GM19395 (cell line): ENCODE data around the gene ARMC7.

ENCODE experiments used
- ATAC-seq: cut with Tn5 transposase; IDR thresholded peaks from one replicate; pipeline ENCODE4 v1.9.1; 2021; ENCODE audit warnings: mild to moderate bottlenecking, moderate library complexity; ENCODE audit not compliant: unreplicated experiment

ARMC7 gene

DNA sequence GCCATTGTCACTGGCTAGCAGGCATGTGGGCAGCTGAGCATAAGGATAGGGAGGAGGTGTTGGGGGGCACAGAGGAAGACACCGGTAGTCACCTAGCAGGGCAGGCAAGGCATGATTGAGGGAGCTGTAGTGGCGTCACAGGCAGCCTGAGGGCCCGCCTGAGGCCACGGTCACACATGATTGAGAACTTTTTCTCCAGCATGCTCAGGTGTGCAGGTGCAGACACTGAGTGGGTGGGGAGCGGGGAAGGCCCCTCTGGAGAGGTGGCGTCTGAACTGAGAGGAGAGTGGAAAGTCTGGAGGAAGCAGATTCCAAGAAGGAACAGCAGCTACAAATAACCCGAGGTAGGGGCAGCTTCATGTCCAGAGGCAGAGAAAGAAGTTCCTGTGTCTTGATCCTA is 10.9 kb upstream of the ARMC7 start:
- ATAC-seq, result no peak

DNA sequence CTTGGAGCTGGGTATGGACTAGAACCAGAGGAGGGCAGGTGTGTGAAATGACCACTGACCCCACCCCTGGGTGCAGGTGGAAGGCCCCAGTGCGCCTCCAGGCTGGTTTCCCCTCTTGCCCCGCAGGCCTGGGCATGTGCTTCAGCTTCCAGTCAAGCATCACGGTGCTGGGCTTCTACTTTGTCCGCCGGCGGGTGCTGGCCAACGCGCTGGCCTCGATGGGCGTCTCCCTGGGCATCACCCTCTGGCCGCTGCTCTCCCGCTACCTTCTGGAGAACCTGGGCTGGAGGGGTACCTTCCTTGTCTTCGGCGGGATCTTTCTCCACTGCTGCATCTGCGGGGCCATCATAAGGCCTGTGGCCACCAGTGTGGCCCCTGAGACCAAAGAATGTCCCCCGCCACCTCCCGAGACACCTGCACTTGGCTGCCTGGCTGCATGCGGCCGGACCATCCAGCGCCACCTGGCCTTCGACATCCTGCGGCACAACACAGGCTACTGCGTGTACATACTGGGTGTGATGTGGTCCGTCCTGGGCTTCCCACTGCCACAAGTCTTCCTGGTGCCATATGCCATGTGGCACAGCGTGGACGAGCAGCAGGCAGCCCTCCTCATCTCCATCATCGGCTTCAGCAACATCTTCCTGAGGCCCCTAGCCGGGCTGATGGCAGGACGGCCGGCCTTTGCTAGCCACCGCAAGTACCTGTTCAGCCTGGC is 9.7 kb upstream of the ARMC7 start:
- ATAC-seq, result no peak

DNA sequence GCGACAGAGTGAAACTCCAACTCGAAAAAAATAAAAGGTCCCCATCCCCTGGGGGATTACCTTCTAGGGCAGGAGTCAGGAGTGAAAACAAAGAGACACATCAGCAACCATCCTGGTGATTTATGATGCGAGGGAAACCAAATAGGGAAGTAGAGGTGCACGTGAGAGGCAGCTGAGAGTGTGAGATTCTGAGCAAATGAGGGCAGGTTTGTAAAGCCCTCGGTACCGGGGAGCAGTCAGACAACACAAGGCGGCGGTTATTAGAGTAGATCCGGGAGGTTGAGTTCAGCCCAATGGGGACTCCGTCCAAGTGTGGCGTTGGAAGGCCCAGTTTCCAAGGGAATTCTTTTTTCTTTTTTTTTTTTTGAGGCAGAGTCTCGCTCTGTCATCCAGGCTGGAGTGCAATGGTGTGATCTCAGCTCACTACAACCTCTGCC is 7.4 kb upstream of the ARMC7 start:
- no peak for ATAC-seq

GRCh38 chr17:75103601-75104554 is 5.9 kb upstream of the ARMC7 start:
- no peak for ATAC-seq

- ATAC-seq, result no peak
Observed at GRCh38 chr17:75105126-75106080, 4.4 kb upstream of the ARMC7 start.

- ATAC-seq, result no peak
Observed at GRCh38 chr17:75108193-75108592, 1.6 kb upstream of the ARMC7 start.

GRCh38 chr17:75109046-75109406 is 743 bp upstream of the ARMC7 start:
- no peak for ATAC-seq

- ATAC-seq, result no peak
Observed at GRCh38 chr17:75110234-75110937, 617 bp downstream of the ARMC7 start.

- no peak for ATAC-seq
Observed at GRCh38 chr17:75111777-75112335, 2.1 kb downstream of the ARMC7 start.

DNA sequence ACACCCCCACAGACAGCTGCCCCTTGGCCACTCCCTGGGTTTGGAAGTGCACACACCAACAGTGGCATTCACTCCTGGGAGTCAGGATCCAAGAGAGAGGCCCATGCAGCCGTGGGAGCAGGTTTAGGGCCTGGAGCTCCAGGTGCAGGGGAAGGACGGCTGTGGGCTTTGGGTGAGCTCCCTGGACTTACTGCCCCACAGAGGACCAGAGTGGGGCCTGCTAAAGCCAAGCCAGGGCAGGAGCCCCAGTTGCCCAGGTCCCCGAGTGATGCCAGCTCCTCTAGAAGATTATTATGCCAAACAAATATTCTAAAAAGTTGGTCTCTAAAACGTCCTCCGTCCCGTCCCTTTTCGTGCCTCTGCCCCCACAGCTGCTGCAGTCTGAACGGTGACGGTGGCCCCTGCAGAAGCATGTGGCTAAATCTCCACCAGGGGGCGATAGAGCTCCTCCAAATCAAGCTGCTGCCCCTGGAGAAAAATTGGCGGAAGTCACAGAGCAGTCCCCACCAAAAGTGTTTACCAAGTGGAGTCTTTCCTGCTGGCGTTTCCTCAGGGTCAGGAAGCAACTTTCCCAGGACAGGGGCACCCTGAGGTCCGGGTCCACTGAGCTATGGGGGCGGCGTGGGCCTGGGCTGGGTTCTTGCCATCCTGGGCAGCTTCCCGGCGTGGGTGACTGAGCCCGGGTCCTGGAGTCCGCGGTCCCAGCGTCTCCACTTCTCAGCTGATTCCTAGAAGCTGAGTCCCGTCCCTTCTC is 4.2 kb downstream of the ARMC7 start:
- peak; percentile 48 for ATAC-seq

DNA sequence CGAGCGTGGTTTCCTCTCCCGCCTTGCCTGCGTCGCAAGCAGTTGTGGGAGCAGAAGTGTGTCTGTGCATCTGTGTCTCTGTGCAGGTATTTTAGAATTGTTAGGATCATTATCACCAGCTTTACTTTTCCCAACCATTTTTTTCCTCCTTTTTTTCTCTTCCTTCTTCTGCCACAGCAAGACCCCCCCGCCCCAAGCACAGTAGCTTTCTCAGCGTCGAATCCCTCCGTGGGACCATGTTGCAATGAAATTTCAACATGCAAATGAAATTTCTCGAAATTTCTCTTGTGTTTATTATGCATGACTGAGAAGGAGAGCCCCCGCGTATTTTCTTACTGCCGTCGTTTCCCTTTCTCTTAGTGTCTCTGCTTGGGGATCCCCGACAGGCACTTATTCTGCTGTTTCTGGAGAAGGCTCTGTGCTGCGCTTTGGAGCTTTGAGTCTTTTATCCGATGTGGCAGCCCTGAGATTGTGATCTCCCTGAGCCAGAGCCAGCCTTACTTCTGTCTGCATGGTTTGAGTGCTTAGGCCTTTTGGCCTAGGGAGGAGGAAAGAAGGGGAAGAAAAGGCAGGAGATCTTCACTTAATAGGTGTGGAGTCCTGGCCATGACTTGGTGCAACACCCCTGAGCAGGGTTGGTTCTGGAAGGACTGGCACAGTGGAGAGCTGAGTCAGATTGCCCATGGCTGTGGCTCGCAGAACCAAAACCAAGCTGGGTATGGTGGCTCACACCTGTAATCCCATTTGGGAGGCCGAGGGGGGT is 5.0 kb downstream of the ARMC7 start:
- ATAC-seq, result no peak

DNA sequence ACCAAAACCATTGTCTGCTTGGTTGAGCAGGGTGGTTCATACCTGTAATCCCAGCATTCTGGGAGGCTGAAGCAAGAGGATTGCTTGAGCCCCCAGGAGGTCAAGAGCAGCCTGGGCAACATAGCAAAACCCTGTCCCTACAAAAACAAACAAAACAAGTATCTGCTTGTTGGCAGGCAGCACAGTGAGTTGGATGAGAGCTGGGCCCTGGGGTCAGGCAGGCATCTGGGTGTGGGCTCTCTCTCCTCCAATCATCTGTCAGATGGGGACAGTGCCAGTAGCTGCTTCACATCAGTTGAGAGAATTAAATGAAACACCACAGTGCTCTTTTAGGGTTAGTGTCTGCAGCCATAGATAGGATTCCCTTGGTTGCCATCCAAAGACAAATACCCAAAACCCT is 5.8 kb downstream of the ARMC7 start:
- ATAC-seq, result no peak

DNA sequence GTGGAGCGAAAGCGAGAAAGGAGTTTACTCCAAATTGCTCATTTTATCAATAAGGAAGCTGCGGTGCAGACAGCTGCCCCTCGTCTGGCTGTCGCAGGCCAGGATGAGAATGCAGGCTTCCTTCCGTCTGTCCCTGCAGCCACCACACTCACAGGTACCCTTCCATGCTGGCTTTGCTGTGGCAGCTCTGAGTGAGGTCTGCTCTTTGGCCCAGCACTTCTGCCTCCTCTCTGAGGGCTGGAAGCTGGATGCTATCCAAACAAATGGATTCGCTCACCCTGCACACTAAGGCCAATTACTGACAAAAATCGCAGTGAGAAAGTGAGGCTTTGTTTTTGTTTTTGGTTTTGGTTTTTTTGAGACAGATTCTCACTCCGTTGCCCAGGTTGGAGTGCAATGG is 7.0 kb downstream of the ARMC7 start:
- ATAC-seq, result no peak

GRCh38 chr17:75118307-75118706 is 8.5 kb downstream of the ARMC7 start:
- ATAC-seq, result no peak

GRCh38 chr17:75124041-75124818 is 14.5 kb downstream of the ARMC7 start:
- ATAC-seq, result no peak

GRCh38 chr17:75124819-75125162 is 15.0 kb downstream of the ARMC7 start:
- ATAC-seq, result no peak

- ATAC-seq, result no peak
Observed at GRCh38 chr17:75125984-75126383, 16.2 kb downstream of the ARMC7 start.

DNA sequence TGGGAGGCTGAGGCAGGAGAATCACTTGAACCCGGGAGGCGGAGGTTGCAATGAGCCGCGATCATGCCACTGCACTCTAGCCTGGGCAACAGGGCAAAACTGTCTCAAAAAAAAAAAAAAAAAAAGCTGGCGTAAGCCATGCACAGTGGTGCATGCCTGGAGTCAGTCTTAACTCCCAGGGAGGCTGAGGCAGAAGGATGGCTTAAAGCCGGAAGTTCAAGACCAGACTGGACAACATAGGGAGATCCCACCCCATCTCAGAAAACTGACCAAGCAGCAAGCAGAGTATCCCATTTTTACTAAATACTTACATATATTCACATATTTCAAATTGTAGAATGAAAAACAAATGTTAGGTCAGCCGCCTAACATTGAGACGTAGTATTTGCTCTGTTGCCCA is 17.2 kb downstream of the ARMC7 start:
- no peak for ATAC-seq
